Glutamatergic neuron (in vitro differentiated cells): ENCODE measurements around the gene SGCD. TPM values are rescaled to one million over a fixed set of nuclear protein-coding genes. Genes with fewer than 3 reads are reported as not detected.

ENCODE experiments used
- DNase-seq: peaks from one replicate; pipeline ENCODE4 v3.0.0; 2022
- H3K27ac Mint-ChIP-seq: one replicate; pipeline ENCODE4 v1.8.0; 2020; ENCODE audit warnings: mild to moderate bottlenecking, mixed read lengths, inconsistent platforms; ENCODE audit not compliant: unreplicated experiment
- H3K27me3 Mint-ChIP-seq: one replicate; pipeline ENCODE4 v1.8.0; 2020; ENCODE audit warnings: mild to moderate bottlenecking, moderate library complexity, mixed read lengths, inconsistent platforms; ENCODE audit not compliant: unreplicated experiment
- H3K36me3 Mint-ChIP-seq: one replicate; pipeline ENCODE4 v1.8.0; 2020; ENCODE audit warnings: mild to moderate bottlenecking, mixed read lengths, inconsistent platforms; ENCODE audit not compliant: unreplicated experiment
- H3K4me1 Mint-ChIP-seq: one replicate; pipeline ENCODE4 v1.8.0; 2020; ENCODE audit warnings: mild to moderate bottlenecking, low read depth, mixed read lengths, inconsistent platforms; ENCODE audit not compliant: unreplicated experiment
- H3K4me3 Mint-ChIP-seq: one replicate; pipeline ENCODE4 v1.8.0; 2020; ENCODE audit warnings: mild to moderate bottlenecking, mixed read lengths, inconsistent platforms; ENCODE audit not compliant: unreplicated experiment
- H3K9me3 Mint-ChIP-seq: one replicate; pipeline ENCODE4 v1.8.0; 2020; ENCODE audit warnings: mild to moderate bottlenecking, moderate library complexity, mixed read lengths, inconsistent platforms; ENCODE audit not compliant: unreplicated experiment
- total RNA-seq: library from RNA; stranded (reverse); fragmentation: NEBNext Ultra II Directional; extraction: Animal tissue kit (Norgen Biotek cat#: 25700); gene quantifications from one replicate; pipeline ENCODE4 v1.2.1, GENCODE V29; 2021; ENCODE audit not compliant: unreplicated experiment
- TF ChIP-seq, protein P1 (sequence below): fragments of 200-600 bp; sonication (generic); IDR thresholded peaks from one replicate; pipeline ENCODE4 v1.5.0; 2021; ENCODE audit not compliant: partially characterized antibody, unreplicated experiment

Gene SGCD
- total RNA-seq, 1 donor from 2014 or later: 0.20 TPM

DNA sequence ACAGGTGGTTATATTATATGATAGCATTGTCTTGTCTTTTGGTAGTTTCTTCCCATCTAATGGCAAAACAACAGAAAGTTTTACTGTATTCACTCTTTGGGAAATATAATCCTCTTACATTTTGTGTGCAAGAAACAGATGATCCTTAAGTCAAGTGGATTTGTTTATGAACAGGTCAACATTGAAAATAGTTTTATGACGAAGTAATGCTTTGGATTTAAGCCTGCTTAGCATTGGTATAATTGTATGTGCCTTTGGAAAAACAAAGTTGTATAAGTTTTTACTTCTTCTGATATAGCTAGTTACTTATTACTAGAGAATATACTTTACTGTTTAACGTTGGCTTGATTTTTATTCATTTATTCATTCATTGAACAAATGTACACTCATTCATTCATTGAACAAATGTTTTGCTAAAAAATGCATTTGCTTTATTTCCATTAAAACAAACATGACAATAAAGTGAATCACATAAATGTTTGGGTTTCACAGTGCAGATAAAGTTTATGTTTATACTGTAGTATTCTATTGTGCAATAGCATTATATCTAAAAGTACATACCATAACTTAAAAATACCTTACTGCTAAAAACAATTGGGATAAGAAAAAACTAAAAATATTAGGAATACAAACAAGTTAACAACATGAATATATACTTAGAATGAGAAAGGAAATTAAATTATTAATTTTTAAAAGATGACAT is 12.3 kb downstream of the SGCD start:
- H3K36me3 Mint-ChIP-seq: peaks cover 5% of the 10 kb centered on the region
- H3K27me3 Mint-ChIP-seq: no peaks in the 10 kb centered on the region
- no peak overlapping the region for H3K27ac Mint-ChIP-seq
- DNase-seq: no peak
- peaks cover 2% of the 10 kb centered on the region for H3K4me1 Mint-ChIP-seq
- no peaks in the 10 kb centered on the region for H3K9me3 Mint-ChIP-seq
- TF ChIP-seq, protein P1, sequence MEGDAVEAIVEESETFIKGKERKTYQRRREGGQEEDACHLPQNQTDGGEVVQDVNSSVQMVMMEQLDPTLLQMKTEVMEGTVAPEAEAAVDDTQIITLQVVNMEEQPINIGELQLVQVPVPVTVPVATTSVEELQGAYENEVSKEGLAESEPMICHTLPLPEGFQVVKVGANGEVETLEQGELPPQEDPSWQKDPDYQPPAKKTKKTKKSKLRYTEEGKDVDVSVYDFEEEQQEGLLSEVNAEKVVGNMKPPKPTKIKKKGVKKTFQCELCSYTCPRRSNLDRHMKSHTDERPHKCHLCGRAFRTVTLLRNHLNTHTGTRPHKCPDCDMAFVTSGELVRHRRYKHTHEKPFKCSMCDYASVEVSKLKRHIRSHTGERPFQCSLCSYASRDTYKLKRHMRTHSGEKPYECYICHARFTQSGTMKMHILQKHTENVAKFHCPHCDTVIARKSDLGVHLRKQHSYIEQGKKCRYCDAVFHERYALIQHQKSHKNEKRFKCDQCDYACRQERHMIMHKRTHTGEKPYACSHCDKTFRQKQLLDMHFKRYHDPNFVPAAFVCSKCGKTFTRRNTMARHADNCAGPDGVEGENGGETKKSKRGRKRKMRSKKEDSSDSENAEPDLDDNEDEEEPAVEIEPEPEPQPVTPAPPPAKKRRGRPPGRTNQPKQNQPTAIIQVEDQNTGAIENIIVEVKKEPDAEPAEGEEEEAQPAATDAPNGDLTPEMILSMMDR: no peak
- no peak overlapping the region for H3K4me3 Mint-ChIP-seq

DNA sequence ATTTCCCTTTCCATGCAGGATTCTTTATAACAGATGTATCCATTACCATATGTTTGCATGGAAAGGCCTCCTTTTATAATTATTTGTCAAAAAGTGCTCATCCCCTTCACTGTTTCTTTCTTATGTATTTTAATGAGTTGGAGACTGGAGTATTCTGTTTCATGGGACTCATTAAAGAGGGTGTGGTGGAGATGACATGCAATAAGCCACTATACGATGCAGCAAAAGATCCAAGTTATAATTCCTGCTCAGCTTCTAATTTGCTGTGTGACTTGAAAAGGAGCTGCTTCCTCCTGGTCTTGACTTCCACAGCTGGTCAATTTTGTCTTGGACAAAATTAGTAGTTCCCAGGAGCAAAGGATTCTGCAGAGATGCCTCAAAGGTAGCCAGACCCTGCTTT is 13.9 kb downstream of the SGCD start:
- H3K36me3 Mint-ChIP-seq: peaks cover 5% of the 10 kb centered on the region
- no peak for DNase-seq
- H3K27me3 Mint-ChIP-seq: no peaks in the 10 kb centered on the region
- H3K27ac Mint-ChIP-seq: no peak overlapping the region
- H3K4me1 Mint-ChIP-seq: peaks cover 2% of the 10 kb centered on the region
- TF ChIP-seq, protein P1: no peak
- H3K9me3 Mint-ChIP-seq: no peaks in the 10 kb centered on the region
- H3K4me3 Mint-ChIP-seq: no peak overlapping the region

DNA sequence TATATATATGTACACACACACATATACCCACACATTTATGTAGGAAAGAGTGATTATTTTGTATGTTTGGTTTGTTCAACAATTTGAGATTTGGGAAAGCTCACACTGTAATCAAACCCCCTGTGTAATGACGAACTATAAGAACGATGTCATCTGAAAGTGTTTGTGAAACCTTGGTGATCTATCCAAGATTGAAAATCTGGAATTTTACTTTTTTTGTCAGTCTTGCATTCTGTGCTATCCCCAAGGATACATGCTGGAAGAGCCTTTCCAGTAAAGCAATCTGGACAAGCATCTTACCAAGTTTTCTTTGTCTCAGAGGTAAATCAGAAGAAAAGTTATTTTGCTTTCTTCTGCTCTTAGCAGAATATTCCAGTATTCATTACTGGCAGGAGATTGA is 23.3 kb downstream of the SGCD start:
- H3K36me3 Mint-ChIP-seq: no peaks in the 10 kb centered on the region

DNA sequence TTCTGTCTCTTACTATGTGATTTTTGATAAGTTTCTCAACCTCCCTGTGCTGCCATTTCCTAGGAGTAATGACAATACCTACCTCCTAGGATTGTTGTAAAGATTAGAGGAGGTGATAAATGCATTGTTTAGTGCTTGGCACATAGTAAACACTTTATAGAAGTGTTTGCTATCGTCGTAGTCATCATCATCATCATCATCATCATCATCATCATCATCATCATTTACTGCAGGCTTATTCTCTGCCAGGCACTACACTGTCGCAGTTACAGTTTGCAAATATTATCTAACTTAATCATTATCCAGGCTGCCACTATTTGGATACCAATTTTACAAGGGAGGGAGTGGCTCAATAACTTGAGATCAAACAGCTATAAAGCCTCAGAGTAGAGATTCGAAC is 24.5 kb downstream of the SGCD start:
- Mint-ChIP-seq H3K4me1 (peaks cover 5% of the 10 kb centered on the region), H3K9me3 (no peaks in the 10 kb centered on the region), H3K27ac (no peak overlapping the region), H3K27me3 (peaks cover 3% of the 10 kb centered on the region), H3K4me3 (no peak overlapping the region), H3K36me3 (no peaks in the 10 kb centered on the region)
- DNase-seq: no peak
- TF ChIP-seq, protein P1: no peak

More for the DNA sequence above, 23.3 kb downstream of the SGCD start:
- Mint-ChIP-seq H3K9me3 (no peaks in the 10 kb centered on the region), H3K4me1 (peaks cover 5% of the 10 kb centered on the region), H3K4me3 (no peak overlapping the region), H3K27ac (no peak overlapping the region), H3K27me3 (peaks cover 3% of the 10 kb centered on the region)
- TF ChIP-seq, protein P1: no peak
- DNase-seq: no peak

DNA sequence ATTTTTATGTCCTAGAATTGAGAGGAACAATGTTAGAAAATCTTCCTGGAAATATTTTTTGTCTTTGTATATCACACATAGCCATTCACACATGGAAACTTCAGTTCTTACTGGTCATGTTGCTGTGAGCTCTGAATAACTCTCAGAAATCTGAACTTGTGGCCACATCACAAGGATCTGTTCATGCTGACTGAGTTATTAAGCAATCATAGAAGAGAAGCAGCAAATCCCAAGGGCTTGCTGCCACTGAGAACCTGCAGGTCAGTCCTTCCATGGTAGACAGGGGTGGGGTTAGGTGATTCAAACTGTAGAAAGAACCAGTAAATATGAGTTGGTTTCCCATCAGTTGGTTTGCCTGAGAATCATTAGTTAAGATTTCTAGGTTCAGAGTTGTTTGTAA is 27.6 kb downstream of the SGCD start:
- no peaks in the 10 kb centered on the region for H3K9me3 Mint-ChIP-seq
- TF ChIP-seq, protein P1: no peak
- no peaks in the 10 kb centered on the region for H3K4me1 Mint-ChIP-seq
- H3K36me3 Mint-ChIP-seq: no peaks in the 10 kb centered on the region
- no peaks in the 10 kb centered on the region for H3K27me3 Mint-ChIP-seq
- H3K27ac Mint-ChIP-seq: no peak overlapping the region
- DNase-seq: no peak
- H3K4me3 Mint-ChIP-seq: no peak overlapping the region
